K562 (cell line): ENCODE measurements around the gene ITGB5. TPM values are rescaled to one million over a fixed set of nuclear protein-coding genes. Genes with fewer than 3 reads are reported as not detected.

Experiments used
- ATAC-seq: fragments of 200-7000 bp; cut with Tn5 transposase; 3 replicates; pipeline ENCODE4 v1.9.1; 2020; ENCODE audit warnings: moderate library complexity
- BruUV-seq: library from RNA; stranded (reverse); fragments of 400-500 nt; replicated peaks from 2 replicates; lab custom pipeline; 2021; lab: Mats Ljungman, UMichigan
- CTCF ChIA-PET: fragments of 300-600 bp; formaldehyde crosslinking; extraction: SDS; loops from one replicate; lab custom pipeline; 2021; ENCODE audit warnings: low intra/inter-chr PET ratio; lab: Yijun Ruan, JAX
- POLR2A ChIA-PET: fragments of 300-600, 350-650 bp; sonication (Branson Sonifier 250); formaldehyde crosslinking; extraction: SDS; loops from one replicate; lab custom pipeline; 2021; ENCODE audit warnings: antibody characterized with exemption, inconsistent platforms; lab: Yijun Ruan, JAX
- DNase-seq, 4 experiments: peaks; one replicate each; pipeline versions ENCODE4 v3.0.0 to v3.0.0-alpha.2; 2011 to 2018; ENCODE audit warnings: low spot score in 3 of 4, mixed read lengths in 3 of 4; ENCODE audit errors: extremely low read depth in 1 of 4
- FAIRE-seq: peaks from 2 replicates; lab custom pipeline; 2011; peaks lifted over from hg19 to GRCh38; lab: Jason Lieb, UNC
- H2AFZ ChIP-seq: 2 replicates; pipeline ENCODE4 v1.6.0; 2011; ENCODE audit warnings: low read depth, low read length, control low read depth, inconsistent platforms
- H3K27ac ChIP-seq: fragments of 200-600 bp; 3 replicates; pipeline ENCODE4 v1.8.0; 2011; ENCODE audit warnings: low read depth, mild to moderate bottlenecking, control low read depth, inconsistent platforms, low read length, moderate library complexity, mixed read lengths; ENCODE audit errors: extremely low read depth
- H3K27me3 ChIP-seq, 2 experiments: fragments of 300-600 bp in 1 of 2; 2 replicates in 1 of 2; 3 replicates in 1 of 2; pipeline versions ENCODE4 v1.6.0 to v1.8.0; 2011; ENCODE audit warnings: inconsistent platforms in 2 of 2, low read length in 2 of 2, mild to moderate bottlenecking in 1 of 2, mixed read lengths in 1 of 2, moderate library complexity in 1 of 2; ENCODE audit not compliant: control insufficient read depth in 2 of 2, insufficient read depth in 2 of 2
- H3K36me3 ChIP-seq: fragments of 300-600 bp; 3 replicates; pipeline ENCODE4 v1.8.0; 2011; ENCODE audit warnings: mild to moderate bottlenecking, low read length, inconsistent platforms; ENCODE audit not compliant: control insufficient read depth, insufficient read depth
- H3K4me1 ChIP-seq, 2 experiments: fragments of 200-600 bp in 1 of 2; replicated peaks in 1 of 2; 2 replicates in 1 of 2; 3 replicates in 1 of 2; pipeline versions ENCODE4 v1.5.1 to v1.8.0; 2011; ENCODE audit warnings: inconsistent platforms in 2 of 2, low read length in 2 of 2, mild to moderate bottlenecking in 1 of 2, mixed read lengths in 1 of 2, moderate library complexity in 1 of 2; ENCODE audit not compliant: control insufficient read depth in 2 of 2, insufficient read depth in 2 of 2
- H3K4me2 ChIP-seq: 2 replicates; pipeline ENCODE4 v1.6.1; 2011; ENCODE audit warnings: low read length, control low read depth, inconsistent platforms, mixed read lengths; ENCODE audit not compliant: insufficient read depth
- H3K4me3 ChIP-seq: fragments of 200-600 bp; sonication (generic), shearing (Covaris generic); 2 replicates; pipeline ENCODE4 v1.5.1; 2016; ENCODE audit warnings: control low read depth, inconsistent platforms
- H3K79me2 ChIP-seq: fragments of 200-600 bp; 3 replicates; pipeline ENCODE4 v1.8.0; 2011; ENCODE audit warnings: low read length, inconsistent platforms; ENCODE audit not compliant: control insufficient read depth, insufficient read depth
- H3K9ac ChIP-seq, 2 experiments: 2 replicates each; pipeline versions ENCODE4 v1.6.0 to v1.6.1; 2011; ENCODE audit warnings: low read depth in 2 of 2, low read length in 2 of 2, control low read depth in 1 of 2, inconsistent platforms in 1 of 2, mild to moderate bottlenecking in 1 of 2, mixed read lengths in 1 of 2; ENCODE audit not compliant: insufficient read depth in 1 of 2
- H3K9me1 ChIP-seq: one replicate; pipeline ENCODE4 v1.6.0; 2011; ENCODE audit warnings: inconsistent platforms, mild to moderate bottlenecking, low read length, moderate library complexity; ENCODE audit not compliant: control insufficient read depth, insufficient read depth
- H3K9me3 ChIP-seq: replicated peaks from 2 replicates; pipeline ENCODE4 v1.5.1; 2011; ENCODE audit warnings: low read depth, low read length, inconsistent platforms; ENCODE audit not compliant: control insufficient read depth, insufficient read depth
- H4K20me1 ChIP-seq: replicated peaks from 2 replicates; pipeline ENCODE4 v1.6.1; 2011; ENCODE audit warnings: low read length, inconsistent platforms, mixed read lengths; ENCODE audit not compliant: control insufficient read depth, insufficient read depth
- BRD4 ChIP-seq: fragments of 200-600 bp; sonication (generic); IDR thresholded peaks from 2 replicates; pipeline ENCODE4 v1.6.1; 2017; ENCODE audit warnings: inconsistent platforms
- EP300 ChIP-seq: IDR thresholded peaks from 2 replicates; pipeline ENCODE4 v1.6.1; 2012; ENCODE audit warnings: low read length, improper control_type of control experiment
- HMGN3 ChIP-seq: IDR thresholded peaks from 2 replicates; pipeline ENCODE4 v1.6.1; 2011; ENCODE audit warnings: borderline replicate concordance, low read depth, mild to moderate bottlenecking, mixed read lengths, low read length; ENCODE audit not compliant: insufficient read length; ENCODE audit errors: extremely low read depth
- MAZ ChIP-seq, 2 experiments: fragments of 450-650 bp in 1 of 2; sonication (generic) in 1 of 2; formaldehyde crosslinking; IDR thresholded peaks in 1 of 2; conservative IDR thresholded peaks in 1 of 2; 2 replicates each; pipeline versions ENCODE4 v1.4.0 to v1.5.0; 2020; ENCODE audit warnings: mild to moderate bottlenecking in 1 of 2, missing genetic modification reagents in 1 of 2
- NONO ChIP-seq, 2 experiments: fragments of 200-400 bp in 1 of 2; fragments of 450-650 bp in 1 of 2; formaldehyde crosslinking in 1 of 2; IDR thresholded peaks; 2 replicates each; pipeline ENCODE4 v1.6.1; 2017; ENCODE audit warnings: low read depth in 2 of 2, mild to moderate bottlenecking in 2 of 2, moderate library complexity in 2 of 2, low read length in 1 of 2
- RBBP5 ChIP-seq: fragments of 200-600 bp; sonication (generic); IDR thresholded peaks from 2 replicates; pipeline ENCODE4 v1.6.1; 2012; ENCODE audit warnings: borderline replicate concordance, mild to moderate bottlenecking, low read length, control low read depth, inconsistent platforms; ENCODE audit not compliant: insufficient read depth, poor library complexity, severe bottlenecking
- RFX5 ChIP-seq: IDR thresholded peaks from 2 replicates; pipeline ENCODE4 v1.6.1; 2011; ENCODE audit warnings: low read depth, mild to moderate bottlenecking, improper control_type of control experiment, low read length
- SRF ChIP-seq, 2 experiments: fragments of 250-450, 450-650 bp in 1 of 2; sonication (Bioruptor Pico) in 1 of 2; sonication (generic) in 1 of 2; formaldehyde crosslinking; IDR thresholded peaks; 2 replicates each; pipeline versions ENCODE4 v1.5.0 to v1.5.1; 2020 to 2022; ENCODE audit warnings: mild to moderate bottlenecking in 1 of 2, missing genetic modification reagents in 1 of 2
- ZFP30 ChIP-seq: fragments of 250-450 bp; sonication (Bioruptor Pico); IDR thresholded peaks from 2 replicates; pipeline ENCODE4 v1.8.0; 2022; ENCODE audit warnings: moderate library complexity, mild to moderate bottlenecking, inconsistent platforms, borderline replicate concordance
- WGBS: fragments of 100-300 bp; shearing (Covaris generic); methylation state at CpG from one replicate; pipeline ENCODE4 v1.1.6; 2016; ENCODE audit warnings: low coverage, mixed read lengths; ENCODE audit not compliant: insufficient coverage; ENCODE audit errors: missing lambda C conversion rate; 5-methylcytosine and 5-hydroxymethylcytosine counted together
- in situ Hi-C: fragments of 300-500 bp; cut with MboI; formaldehyde crosslinking; loops from 4 replicates; pipeline ENCODE4 v1.15.0; 2018; ENCODE audit warnings: inconsistent platforms, mixed read lengths
- intact Hi-C: fragments of 100-400 bp; cut with micrococcal nuclease; formaldehyde crosslinking; loops from 2 replicates; pipeline ENCODE4 v1.14.2; 2022
- polyA plus RNA-seq, 8 experiments: library from polyadenylated mRNA; depleted of rRNA in 4 of 8; stranded (reverse) in 5 of 8; unstranded in 3 of 8; fragments of >200 nt; fragmentation: Nextera tagmentation in 2 of 8; fragmentation: Illumina TruSeq in 1 of 8; extraction: Ambion mirVana in 2 of 8; extraction: Trizol in 1 of 8; gene quantifications; 2 replicates each; pipeline versions ENCODE4 v1.2.1 to v1.2.3, GENCODE V29; 2011 to 2014; ENCODE audit warnings: inconsistent platforms in 1 of 8, missing spikeins in 1 of 8
- total RNA-seq, 7 experiments: library from RNA; depleted of rRNA in 6 of 7; stranded (reverse); fragments of >200 nt in 6 of 7; fragmentation: Illumina TruSeq in 2 of 7; extraction: Trizol in 2 of 7; gene quantifications; 2 replicates each; pipeline versions ENCODE4 v1.2.1 to v1.2.3, GENCODE V29; 2011 to 2021; ENCODE audit warnings: low replicate concordance in 1 of 7
- TF ChIP-seq, protein P1 (sequence below): fragments of 250-450 bp; sonication (Bioruptor Pico); IDR thresholded peaks from 2 replicates; pipeline ENCODE4 v1.5.1; 2021; ENCODE audit warnings: mild to moderate bottlenecking
- TF ChIP-seq, protein P2 (sequence below): sonication (generic); formaldehyde crosslinking; IDR thresholded peaks from 2 replicates; pipeline ENCODE4 v1.8.1; 2023; ENCODE audit warnings: mild to moderate bottlenecking, missing genetic modification reagents
- TF ChIP-seq, protein P3 (sequence below): fragments of 250-450 bp; sonication (Bioruptor Pico); IDR thresholded peaks from 2 replicates; pipeline ENCODE4 v1.9.0; 2021; ENCODE audit warnings: mild to moderate bottlenecking
- TF ChIP-seq, protein P4 (sequence below): sonication (generic); formaldehyde crosslinking; IDR thresholded peaks from 2 replicates; pipeline ENCODE4 v1.8.1; 2023; ENCODE audit warnings: mild to moderate bottlenecking, missing genetic modification reagents

ITGB5 gene
- total and polyA plus RNA-seq, 9 of the 15 experiments (the other 6 are each of a cell fraction or from before 2014, with no cell fraction given) = 1.7 to 46.8 (median 9.9) TPM

DNA sequence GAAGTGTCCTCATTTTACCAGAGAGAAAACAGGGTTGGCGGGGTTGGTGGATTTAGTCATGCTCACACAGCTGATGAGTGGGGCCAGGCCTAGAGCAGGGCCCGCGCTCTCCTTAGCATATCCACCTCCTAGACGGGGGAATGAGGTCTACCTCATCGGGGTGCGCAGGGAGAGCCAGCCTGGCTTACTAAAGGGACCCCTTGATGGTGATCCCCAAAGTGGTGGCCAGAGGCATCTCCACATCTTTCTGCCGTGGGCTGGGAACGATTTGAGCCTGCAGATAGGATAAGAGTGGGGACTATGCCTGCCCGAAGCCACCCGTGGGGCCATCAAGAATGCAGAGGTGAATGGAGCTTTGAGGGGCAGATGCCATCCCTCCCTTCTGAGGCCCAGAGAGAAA is 87.5 kb downstream of the ITGB5 start (continued):
- no peak for TF ChIP-seq RBBP5

DNA sequence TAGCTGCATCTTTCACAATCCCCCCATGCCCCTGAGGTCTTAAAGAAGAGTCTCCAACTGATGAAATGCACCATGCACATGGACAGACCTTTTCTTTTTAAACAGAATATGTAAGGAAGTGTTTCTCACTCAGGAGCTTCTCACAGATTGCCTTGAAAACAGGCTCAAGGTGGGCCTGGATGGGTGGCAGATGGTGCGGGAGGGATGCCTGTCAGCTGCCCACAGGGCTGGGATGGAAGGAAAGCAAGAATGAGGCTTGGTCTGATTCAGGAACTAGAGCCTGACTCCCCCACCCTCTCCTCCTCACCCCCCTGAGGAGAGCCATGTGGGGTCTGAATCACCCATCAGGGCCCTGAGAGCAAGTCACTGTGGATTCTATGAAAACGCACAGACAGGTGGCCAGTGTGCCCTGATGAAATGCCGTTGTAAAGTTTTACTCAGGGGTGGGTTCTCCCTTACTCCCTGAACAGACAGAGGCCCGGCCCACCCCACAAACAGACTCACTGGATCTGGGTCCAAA is 89.7 kb downstream of the ITGB5 start:
- H3K27me3 ChIP-seq = no peaks in the 10 kb centered on the region
- H3K9me3 ChIP-seq = no peaks in the 10 kb centered on the region
- no peak overlapping the region for H3K9ac ChIP-seq
- ChIA-PET POLR2A (interaction anchor here (0.6 to 1.4 kb wide), 2 partner anchors 11 to 14 kb away, joined by 3 to 4 read pairs; no protein-coding TSS in a partner anchor), CTCF (no interaction called here)
- ATAC-seq (no peak), DNase-seq (no peak), FAIRE-seq (no peak)
- WGBS = 45% methylated on average over 4 of the region's 4 CpGs
- no TSS peak for BruUV-seq
- H2AFZ ChIP-seq = no peak overlapping the region
- in situ Hi-C loops (no loop called here), intact Hi-C loops (no loop called here)
- H3K36me3 ChIP-seq = no peaks in the 10 kb centered on the region
- no peak overlapping the region for H3K27ac ChIP-seq
- H3K4me3 ChIP-seq = no peak overlapping the region
- H4K20me1 ChIP-seq = no peaks in the 10 kb centered on the region
- H3K4me1 ChIP-seq = peaks cover 0 to 7% of the 10 kb centered on the region in 2 experiments; a peak in 3 of 5 replicates
- H3K9me1 ChIP-seq = no peaks in the 10 kb centered on the region
- no peaks in the 10 kb centered on the region for H3K79me2 ChIP-seq
- no peak overlapping the region for H3K4me2 ChIP-seq
- no peak for TF ChIP-seq EP300
- TF ChIP-seq SRF (CRISPR knock-in tag; IDR thresholded peaks at IDR 0.05) = no peak
- TF ChIP-seq RFX5 = no peak
- TF ChIP-seq, protein P1, sequence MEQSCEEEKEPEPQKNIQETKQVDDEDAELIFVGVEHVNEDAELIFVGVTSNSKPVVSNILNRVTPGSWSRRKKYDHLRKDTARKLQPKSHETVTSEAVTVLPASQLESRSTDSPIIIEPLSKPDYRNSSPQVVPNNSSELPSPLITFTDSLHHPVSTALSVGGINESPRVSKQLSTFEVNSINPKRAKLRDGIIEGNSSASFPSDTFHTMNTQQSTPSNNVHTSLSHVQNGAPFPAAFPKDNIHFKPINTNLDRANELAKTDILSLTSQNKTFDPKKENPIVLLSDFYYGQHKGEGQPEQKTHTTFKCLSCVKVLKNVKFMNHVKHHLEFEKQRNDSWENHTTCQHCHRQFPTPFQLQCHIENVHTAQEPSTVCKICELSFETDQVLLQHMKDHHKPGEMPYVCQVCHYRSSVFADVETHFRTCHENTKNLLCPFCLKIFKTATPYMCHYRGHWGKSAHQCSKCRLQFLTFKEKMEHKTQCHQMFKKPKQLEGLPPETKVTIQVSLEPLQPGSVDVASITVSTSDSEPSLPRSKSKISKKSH (CRISPR knock-in tag) = no peak
- no peak for TF ChIP-seq MAZ (CRISPR knock-in tag; conservative IDR thresholded peaks at IDR 0.05 in 1 of 2, IDR thresholded peaks at IDR 0.05 in 1 of 2)
- TF ChIP-seq, protein P2, sequence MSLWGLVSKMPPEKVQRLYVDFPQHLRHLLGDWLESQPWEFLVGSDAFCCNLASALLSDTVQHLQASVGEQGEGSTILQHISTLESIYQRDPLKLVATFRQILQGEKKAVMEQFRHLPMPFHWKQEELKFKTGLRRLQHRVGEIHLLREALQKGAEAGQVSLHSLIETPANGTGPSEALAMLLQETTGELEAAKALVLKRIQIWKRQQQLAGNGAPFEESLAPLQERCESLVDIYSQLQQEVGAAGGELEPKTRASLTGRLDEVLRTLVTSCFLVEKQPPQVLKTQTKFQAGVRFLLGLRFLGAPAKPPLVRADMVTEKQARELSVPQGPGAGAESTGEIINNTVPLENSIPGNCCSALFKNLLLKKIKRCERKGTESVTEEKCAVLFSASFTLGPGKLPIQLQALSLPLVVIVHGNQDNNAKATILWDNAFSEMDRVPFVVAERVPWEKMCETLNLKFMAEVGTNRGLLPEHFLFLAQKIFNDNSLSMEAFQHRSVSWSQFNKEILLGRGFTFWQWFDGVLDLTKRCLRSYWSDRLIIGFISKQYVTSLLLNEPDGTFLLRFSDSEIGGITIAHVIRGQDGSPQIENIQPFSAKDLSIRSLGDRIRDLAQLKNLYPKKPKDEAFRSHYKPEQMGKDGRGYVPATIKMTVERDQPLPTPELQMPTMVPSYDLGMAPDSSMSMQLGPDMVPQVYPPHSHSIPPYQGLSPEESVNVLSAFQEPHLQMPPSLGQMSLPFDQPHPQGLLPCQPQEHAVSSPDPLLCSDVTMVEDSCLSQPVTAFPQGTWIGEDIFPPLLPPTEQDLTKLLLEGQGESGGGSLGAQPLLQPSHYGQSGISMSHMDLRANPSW (CRISPR knock-in tag) = no peak
- no peak for TF ChIP-seq HMGN3
- no peak for TF ChIP-seq BRD4
- TF ChIP-seq, protein P3, sequence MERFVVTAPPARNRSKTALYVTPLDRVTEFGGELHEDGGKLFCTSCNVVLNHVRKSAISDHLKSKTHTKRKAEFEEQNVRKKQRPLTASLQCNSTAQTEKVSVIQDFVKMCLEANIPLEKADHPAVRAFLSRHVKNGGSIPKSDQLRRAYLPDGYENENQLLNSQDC (CRISPR knock-in tag) = no peak
- no peak for TF ChIP-seq NONO (IDR thresholded peaks at IDR 0.05; ENCODE audit: low read depth in 2 of 2, low read length in 1 of 2)
- TF ChIP-seq, protein P4, sequence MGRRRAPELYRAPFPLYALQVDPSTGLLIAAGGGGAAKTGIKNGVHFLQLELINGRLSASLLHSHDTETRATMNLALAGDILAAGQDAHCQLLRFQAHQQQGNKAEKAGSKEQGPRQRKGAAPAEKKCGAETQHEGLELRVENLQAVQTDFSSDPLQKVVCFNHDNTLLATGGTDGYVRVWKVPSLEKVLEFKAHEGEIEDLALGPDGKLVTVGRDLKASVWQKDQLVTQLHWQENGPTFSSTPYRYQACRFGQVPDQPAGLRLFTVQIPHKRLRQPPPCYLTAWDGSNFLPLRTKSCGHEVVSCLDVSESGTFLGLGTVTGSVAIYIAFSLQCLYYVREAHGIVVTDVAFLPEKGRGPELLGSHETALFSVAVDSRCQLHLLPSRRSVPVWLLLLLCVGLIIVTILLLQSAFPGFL = no peak
- TF ChIP-seq ZFP30 = no peak
